OCI-LY1 (cell line): ENCODE data around the gene MAP3K14.

ENCODE experiments used
- H2AFZ ChIP-seq: fragments of 200-600 bp; sonication (generic), shearing (Covaris generic); 2 replicates; pipeline ENCODE4 v1.6.0; 2014; ENCODE audit warnings: antibody characterized with exemption, mild to moderate bottlenecking, low read length
- H3F3A ChIP-seq: fragments of 200-600 bp; sonication (generic), shearing (Covaris generic); 2 replicates; pipeline ENCODE4 v1.6.0; 2014; ENCODE audit warnings: mild to moderate bottlenecking, antibody characterized with exemption, low read length, moderate library complexity; ENCODE audit not compliant: insufficient read depth
- H3K27ac ChIP-seq: fragments of 200-600 bp; sonication (generic); 2 replicates; pipeline ENCODE4 v1.5.1; 2014; ENCODE audit warnings: low read length, mixed run types, mild to moderate bottlenecking, low read depth; ENCODE audit not compliant: poor library complexity, severe bottlenecking
- H3K27me3 ChIP-seq: fragments of 200-600 bp; sonication (generic); 2 replicates; pipeline ENCODE4 v1.6.0; 2014; ENCODE audit warnings: antibody characterized with exemption, mild to moderate bottlenecking, low read length, moderate library complexity; ENCODE audit not compliant: insufficient read depth
- H3K36me3 ChIP-seq: fragments of 200-600 bp; sonication (generic); 2 replicates; pipeline ENCODE4 v1.6.1; 2014; ENCODE audit warnings: mild to moderate bottlenecking, antibody characterized with exemption, low read length, moderate library complexity, mixed read lengths; ENCODE audit not compliant: insufficient read depth
- H3K4me1 ChIP-seq: fragments of 200-600 bp; sonication (generic); 2 replicates; pipeline ENCODE4 v1.5.1; 2014; ENCODE audit warnings: mild to moderate bottlenecking, low read length, moderate library complexity; ENCODE audit not compliant: insufficient read depth, severe bottlenecking
- H3K4me2 ChIP-seq: fragments of 200-600 bp; sonication (generic), shearing (Covaris generic); 2 replicates; pipeline ENCODE4 v1.6.1; 2014; ENCODE audit warnings: low read length
- H3K4me3 ChIP-seq: fragments of 200-600 bp; sonication (generic); 2 replicates; pipeline ENCODE4 v1.5.1; 2014; ENCODE audit warnings: low read length, low read depth, mild to moderate bottlenecking, mixed read lengths; ENCODE audit not compliant: poor library complexity, severe bottlenecking
- H3K79me2 ChIP-seq: fragments of 200-600 bp; shearing (Covaris generic); 2 replicates; pipeline ENCODE4 v1.6.1; 2016; ENCODE audit warnings: mixed run types, low read length, mixed read lengths; ENCODE audit not compliant: insufficient read depth
- H3K9ac ChIP-seq: fragments of 200-600 bp; sonication (generic), shearing (Covaris generic); 2 replicates; pipeline ENCODE4 v1.6.1; 2014; ENCODE audit warnings: mild to moderate bottlenecking, low read length, mixed read lengths
- H3K9me2 ChIP-seq: fragments of 200-600 bp; sonication (generic), shearing (Covaris generic); 2 replicates; pipeline ENCODE4 v1.6.1; 2014; ENCODE audit warnings: low read depth, mild to moderate bottlenecking, low read length, mixed read lengths
- H3K9me3 ChIP-seq: fragments of 200-600 bp; shearing (Covaris generic); 2 replicates; pipeline ENCODE4 v1.6.1; 2014; ENCODE audit warnings: low read length, mixed read lengths
- H4K20me1 ChIP-seq: fragments of 200-600 bp; sonication (generic), shearing (Covaris generic); 2 replicates; pipeline ENCODE4 v1.6.0; 2016; ENCODE audit warnings: mild to moderate bottlenecking, low read length; ENCODE audit not compliant: insufficient read depth
- CTCF ChIP-seq: fragments of 200-600 bp; sonication (generic), shearing (Covaris generic); IDR thresholded peaks from 2 replicates; pipeline ENCODE4 v1.5.1; 2017; ENCODE audit warnings: mild to moderate bottlenecking, antibody characterized with exemption, low read length, moderate library complexity, mixed read lengths
- EZH2 ChIP-seq: fragments of 200-600 bp; sonication (generic), shearing (Covaris generic); IDR thresholded peaks from 2 replicates; pipeline ENCODE4 v1.8.0; 2017; ENCODE audit warnings: borderline replicate concordance, mixed run types, mild to moderate bottlenecking, antibody characterized with exemption, low read length, moderate library complexity, mixed read lengths

Gene MAP3K14

GRCh38 chr17:45247429-45248131, 69.2 kb downstream of the MAP3K14 start:
- peak overlapping the region; percentile 77 for H3K4me2 ChIP-seq
- H3K9me3 ChIP-seq = no peaks in the 10 kb centered on the region
- no peak for TF ChIP-seq CTCF
- TF ChIP-seq EZH2 = no peak
- H2AFZ ChIP-seq = 0 out of 2 replicates have a peak overlapping the region, but pooled peaks have one; percentile 27
- H3K36me3 ChIP-seq = peaks cover 34% of the 10 kb centered on the region
- H3K27me3 ChIP-seq = no peaks in the 10 kb centered on the region
- peak overlapping the region; percentile 79 for H3K9ac ChIP-seq
- no peaks in the 10 kb centered on the region for H3K79me2 ChIP-seq
- H3F3A ChIP-seq = no peaks in the 10 kb centered on the region
- H3K4me1 ChIP-seq = peaks cover 17% of the 10 kb centered on the region
- H3K27ac ChIP-seq = peak overlapping the region; percentile 66
- H4K20me1 ChIP-seq = no peaks in the 10 kb centered on the region
- no peaks in the 10 kb centered on the region for H3K9me2 ChIP-seq
- H3K4me3 ChIP-seq = peak overlapping the region; percentile 81

GRCh38 chr17:45246861-45247428, 69.9 kb downstream of the MAP3K14 start:
- H2AFZ ChIP-seq = no peak overlapping the region
- H3K79me2 ChIP-seq = no peaks in the 10 kb centered on the region
- peak overlapping the region; percentile 77 for H3K4me2 ChIP-seq
- H3K9me2 ChIP-seq = no peaks in the 10 kb centered on the region
- peaks cover 34% of the 10 kb centered on the region for H3K36me3 ChIP-seq
- H3K9me3 ChIP-seq = no peaks in the 10 kb centered on the region
- H4K20me1 ChIP-seq = no peaks in the 10 kb centered on the region
- H3K9ac ChIP-seq = peak overlapping the region; percentile 79
- H3K27ac ChIP-seq = peak overlapping the region; percentile 66
- peak overlapping the region; percentile 81 for H3K4me3 ChIP-seq
- TF ChIP-seq CTCF = peak; percentile 71
- no peak for TF ChIP-seq EZH2
- H3F3A ChIP-seq = no peaks in the 10 kb centered on the region
- H3K4me1 ChIP-seq = peaks cover 17% of the 10 kb centered on the region
- no peaks in the 10 kb centered on the region for H3K27me3 ChIP-seq

GRCh38 chr17:45246338-45246737, 70.5 kb downstream of the MAP3K14 start:
- Histone ChIP-seq H3K4me1 (peaks cover 17% of the 10 kb centered on the region), H3F3A (no peaks in the 10 kb centered on the region), H3K27ac (no peak overlapping the region), H3K79me2 (no peaks in the 10 kb centered on the region), H3K36me3 (peaks cover 34% of the 10 kb centered on the region), H4K20me1 (no peaks in the 10 kb centered on the region), H3K27me3 (no peaks in the 10 kb centered on the region), H3K9me2 (no peaks in the 10 kb centered on the region), H3K9ac (peak overlapping the region; percentile 79; the same call in 1 of the 2 replicates), H2AFZ (no peak overlapping the region), H3K4me3 (peak overlapping the region; percentile 81), H3K9me3 (no peaks in the 10 kb centered on the region), H3K4me2 (peak overlapping the region; percentile 77)
- no peak for TF ChIP-seq EZH2
- no peak for TF ChIP-seq CTCF
